Endothelial cell (in vitro differentiated cells): Measurements from ENCODE around the gene TUBB. TPM values are rescaled to one million over a fixed set of nuclear protein-coding genes. Genes with fewer than 3 reads are reported as not detected.

Source experiments
- DNase-seq: peaks from one replicate; pipeline ENCODE4 v3.0.0; 2021; ENCODE audit warnings: low spot score
- H3K27ac Mint-ChIP-seq: one replicate; pipeline ENCODE4 v1.8.0; 2021; ENCODE audit warnings: mixed read lengths, inconsistent platforms; ENCODE audit not compliant: unreplicated experiment
- H3K27me3 Mint-ChIP-seq: one replicate; pipeline ENCODE4 v1.8.0; 2021; ENCODE audit warnings: mild to moderate bottlenecking, moderate library complexity, mixed read lengths, inconsistent platforms; ENCODE audit not compliant: unreplicated experiment
- H3K36me3 Mint-ChIP-seq: one replicate; pipeline ENCODE4 v1.8.0; 2021; ENCODE audit warnings: mild to moderate bottlenecking, low read depth, mixed read lengths, inconsistent platforms; ENCODE audit not compliant: unreplicated experiment
- H3K4me1 Mint-ChIP-seq: one replicate; pipeline ENCODE4 v1.8.0; 2021; ENCODE audit warnings: mild to moderate bottlenecking, mixed read lengths, inconsistent platforms; ENCODE audit not compliant: unreplicated experiment
- H3K4me3 Mint-ChIP-seq: one replicate; pipeline ENCODE4 v1.8.0; 2021; ENCODE audit warnings: mild to moderate bottlenecking, mixed read lengths, inconsistent platforms; ENCODE audit not compliant: unreplicated experiment
- H3K9me3 Mint-ChIP-seq: one replicate; pipeline ENCODE4 v1.8.0; 2021; ENCODE audit warnings: mixed read lengths, inconsistent platforms; ENCODE audit not compliant: unreplicated experiment
- total RNA-seq: library from RNA; stranded (reverse); fragmentation: NEBNext Ultra II Directional; extraction: Animal tissue kit (Norgen Biotek cat#: 25700); gene quantifications from one replicate; pipeline ENCODE4 v1.2.1, GENCODE V29; 2021; ENCODE audit not compliant: unreplicated experiment
- TF ChIP-seq, protein P1 (sequence below): fragments of 200-600 bp; sonication (generic); IDR thresholded peaks from one replicate; pipeline ENCODE4 v1.5.0; 2021; ENCODE audit warnings: antibody characterized with exemption; ENCODE audit not compliant: unreplicated experiment

The TUBB gene
- total RNA-seq, 1 donor from 2014 or later: 1,094 TPM

DNA sequence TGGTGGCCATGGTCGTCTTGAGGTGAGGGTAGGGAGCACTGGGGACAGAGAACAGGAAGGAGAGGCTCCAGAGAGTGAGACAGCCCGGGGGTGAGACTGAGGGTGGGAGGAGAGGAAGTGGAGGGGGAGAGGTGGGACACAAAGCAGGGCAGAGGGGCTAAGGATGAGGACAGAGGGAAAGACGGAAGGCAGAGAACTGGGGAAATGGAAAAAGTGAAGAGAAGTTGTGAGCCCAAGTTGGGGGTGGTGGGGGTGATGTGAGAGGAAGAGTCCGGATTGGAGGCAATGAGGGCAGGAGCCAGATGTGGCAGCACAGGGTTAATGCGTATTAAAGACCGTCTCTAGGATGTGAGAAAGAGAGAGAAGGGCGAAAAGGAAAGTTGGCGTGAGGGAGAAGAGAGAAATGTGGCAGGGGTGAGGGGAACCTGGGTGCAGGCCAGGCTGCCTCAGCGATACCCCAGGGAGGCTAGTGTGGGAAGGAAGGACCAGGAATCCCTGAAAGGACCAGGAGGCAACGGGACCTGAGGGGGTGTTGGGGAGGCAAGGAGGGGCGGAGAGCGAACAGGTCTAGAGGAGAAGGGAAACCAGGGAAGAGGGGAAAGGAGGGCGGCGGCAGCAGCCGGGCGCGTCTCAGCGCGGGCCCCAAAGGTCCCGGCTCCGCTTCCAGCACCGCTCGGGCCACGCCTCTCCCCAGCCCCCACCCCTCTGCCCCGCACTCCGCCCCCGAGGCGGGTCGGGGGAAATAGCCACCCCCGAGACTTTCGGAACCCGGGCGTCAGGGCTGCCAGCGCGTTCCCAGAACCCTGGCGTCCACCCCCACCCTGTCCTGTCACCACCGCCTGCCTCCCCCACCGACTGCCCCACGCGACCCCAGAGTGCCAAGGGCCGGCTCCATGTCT lies 33.9 kb upstream of the TUBB start, which contains the start of gene PPP1R18:
Gene PPP1R18 (minus strand): TSS at position 637 of the 899 bp plus-strand sequence. CDS start 627 bp downstream, at position 10.
- peak; percentile 66 for DNase-seq
- peaks cover 60% of the 10 kb centered on the region for H3K4me1 Mint-ChIP-seq
- H3K9me3 Mint-ChIP-seq: no peaks in the 10 kb centered on the region
- peak within 1 kb of the TSS; percentile 94 for H3K27ac Mint-ChIP-seq
- TF ChIP-seq, protein P1, sequence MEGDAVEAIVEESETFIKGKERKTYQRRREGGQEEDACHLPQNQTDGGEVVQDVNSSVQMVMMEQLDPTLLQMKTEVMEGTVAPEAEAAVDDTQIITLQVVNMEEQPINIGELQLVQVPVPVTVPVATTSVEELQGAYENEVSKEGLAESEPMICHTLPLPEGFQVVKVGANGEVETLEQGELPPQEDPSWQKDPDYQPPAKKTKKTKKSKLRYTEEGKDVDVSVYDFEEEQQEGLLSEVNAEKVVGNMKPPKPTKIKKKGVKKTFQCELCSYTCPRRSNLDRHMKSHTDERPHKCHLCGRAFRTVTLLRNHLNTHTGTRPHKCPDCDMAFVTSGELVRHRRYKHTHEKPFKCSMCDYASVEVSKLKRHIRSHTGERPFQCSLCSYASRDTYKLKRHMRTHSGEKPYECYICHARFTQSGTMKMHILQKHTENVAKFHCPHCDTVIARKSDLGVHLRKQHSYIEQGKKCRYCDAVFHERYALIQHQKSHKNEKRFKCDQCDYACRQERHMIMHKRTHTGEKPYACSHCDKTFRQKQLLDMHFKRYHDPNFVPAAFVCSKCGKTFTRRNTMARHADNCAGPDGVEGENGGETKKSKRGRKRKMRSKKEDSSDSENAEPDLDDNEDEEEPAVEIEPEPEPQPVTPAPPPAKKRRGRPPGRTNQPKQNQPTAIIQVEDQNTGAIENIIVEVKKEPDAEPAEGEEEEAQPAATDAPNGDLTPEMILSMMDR: no peak
- H3K27me3 Mint-ChIP-seq: peaks cover 32% of the 10 kb centered on the region
- peak within 1 kb of the TSS; percentile 99 for H3K4me3 Mint-ChIP-seq
- peaks cover 40% of the 10 kb centered on the region for H3K36me3 Mint-ChIP-seq

DNA sequence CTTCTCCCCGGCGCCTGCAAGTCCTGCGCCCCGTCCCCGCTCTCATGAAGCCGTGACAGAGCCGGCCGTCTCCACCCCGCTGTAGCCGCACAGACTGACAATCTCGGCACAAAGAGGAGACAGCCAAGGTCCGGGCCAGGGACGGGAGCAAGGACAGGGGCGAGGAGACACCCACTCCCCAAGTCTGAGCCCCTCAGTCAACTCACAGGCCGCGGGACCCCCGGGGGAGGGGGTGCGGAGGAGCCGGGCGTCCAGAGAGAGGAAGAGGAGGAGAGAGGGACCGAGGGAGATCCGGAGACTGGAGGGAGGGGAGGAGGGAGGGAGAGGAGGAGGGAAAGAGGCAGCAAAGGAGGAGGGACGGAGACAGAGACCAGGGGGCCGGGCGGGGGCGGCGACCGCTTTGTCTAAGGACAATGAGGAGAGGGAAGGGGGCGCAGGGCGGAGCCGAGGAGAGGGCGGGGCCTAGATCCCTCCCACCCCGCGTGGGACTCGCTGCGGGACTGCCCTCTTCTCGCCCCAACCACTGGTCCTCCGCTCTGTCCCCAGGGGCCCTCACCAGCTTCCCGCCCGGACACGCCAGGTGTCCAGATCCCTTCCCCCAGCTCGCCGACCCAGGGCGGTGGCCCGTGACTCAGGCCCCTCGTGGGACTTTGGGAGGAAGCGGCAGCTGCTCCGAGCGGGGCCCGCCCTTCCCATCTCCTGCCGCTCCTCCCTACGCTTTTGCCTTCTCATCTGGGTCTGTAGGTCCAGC lies 33.1 kb upstream of the TUBB start:
- H3K9me3 Mint-ChIP-seq: no peaks in the 10 kb centered on the region
- peaks cover 34% of the 10 kb centered on the region for H3K36me3 Mint-ChIP-seq
- TF ChIP-seq, protein P1: no peak
- H3K4me1 Mint-ChIP-seq: peaks cover 58% of the 10 kb centered on the region
- peak; percentile 89 for DNase-seq
- H3K27ac Mint-ChIP-seq: peak overlapping the region; percentile 89
- peak overlapping the region; percentile 99 for H3K4me3 Mint-ChIP-seq
- H3K27me3 Mint-ChIP-seq: peaks cover 29% of the 10 kb centered on the region

DNA sequence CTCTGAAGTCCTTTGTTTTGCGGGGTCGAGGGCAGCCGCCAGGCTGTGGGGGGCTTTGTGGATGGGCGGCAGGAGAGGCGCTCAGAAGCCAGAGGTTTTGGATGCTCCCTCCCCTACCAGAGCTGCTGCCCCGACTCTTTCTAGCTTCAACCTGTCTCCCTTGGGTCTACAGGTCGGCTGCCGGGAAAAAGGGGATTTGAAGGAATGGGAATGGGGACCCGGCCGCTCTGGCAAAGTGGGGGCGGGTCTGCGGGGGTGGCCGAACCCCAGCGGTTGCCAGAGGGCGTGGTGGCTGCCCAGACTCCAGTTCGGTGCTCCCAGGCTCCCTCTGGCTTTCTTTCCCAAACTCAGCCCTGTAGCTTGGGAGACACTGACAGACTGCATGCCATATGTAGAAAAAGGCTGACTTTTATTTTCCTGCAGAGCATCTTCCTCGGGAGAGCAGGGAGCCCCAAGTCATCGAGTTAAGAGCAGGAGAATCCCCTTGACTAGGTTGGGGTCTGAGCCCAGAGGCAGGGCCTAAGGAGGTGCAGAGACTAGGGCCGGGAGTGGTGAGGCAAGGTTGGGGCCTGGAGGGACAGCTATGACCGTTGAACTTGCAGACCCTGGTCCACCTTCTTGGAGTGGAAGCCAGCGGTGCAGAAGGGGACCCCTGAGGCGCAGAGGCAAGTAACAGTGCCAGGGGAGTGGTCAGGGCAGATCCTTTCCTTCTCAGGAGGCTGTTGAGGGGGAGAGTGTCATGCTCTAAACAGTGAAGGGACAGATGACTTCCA lies 32.3 kb upstream of the TUBB start:
- Mint-ChIP-seq H3K4me3 (peak overlapping the region; percentile 99), H3K9me3 (no peaks in the 10 kb centered on the region), H3K27ac (peak overlapping the region; percentile 89), H3K27me3 (peaks cover 26% of the 10 kb centered on the region), H3K4me1 (peaks cover 52% of the 10 kb centered on the region), H3K36me3 (peaks cover 28% of the 10 kb centered on the region)
- DNase-seq: peak; percentile 21
- TF ChIP-seq, protein P1: no peak

DNA sequence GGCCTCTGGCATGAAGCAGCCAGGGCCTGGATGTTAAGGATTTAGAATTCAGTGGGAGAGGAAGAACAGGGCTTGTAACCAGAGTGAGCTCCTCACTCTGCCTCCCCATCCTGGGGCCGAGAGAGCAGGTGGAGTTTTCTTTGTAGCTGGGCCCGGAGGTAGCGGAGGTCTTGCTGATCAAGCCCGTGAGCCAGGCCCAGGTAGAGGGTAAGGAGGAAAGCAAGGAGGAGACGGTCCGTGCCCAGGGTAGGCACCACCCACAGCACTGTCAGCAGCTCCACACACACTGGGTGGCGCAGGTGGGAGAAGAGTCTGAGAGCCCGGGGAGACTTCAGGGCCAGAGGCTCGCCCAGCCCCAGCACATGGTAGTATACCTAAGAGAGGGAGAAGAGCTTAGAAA lies 31.6 kb upstream of the TUBB start:
- Mint-ChIP-seq H3K9me3 (no peaks in the 10 kb centered on the region), H3K4me1 (peaks cover 49% of the 10 kb centered on the region), H3K27ac (peak overlapping the region; percentile 89), H3K27me3 (peaks cover 23% of the 10 kb centered on the region), H3K36me3 (peaks cover 25% of the 10 kb centered on the region), H3K4me3 (peak overlapping the region; percentile 99)
- no peak for DNase-seq
- TF ChIP-seq, protein P1: no peak
